ENCODE results near the gene PSD4.

The PSD4 gene

DNA sequence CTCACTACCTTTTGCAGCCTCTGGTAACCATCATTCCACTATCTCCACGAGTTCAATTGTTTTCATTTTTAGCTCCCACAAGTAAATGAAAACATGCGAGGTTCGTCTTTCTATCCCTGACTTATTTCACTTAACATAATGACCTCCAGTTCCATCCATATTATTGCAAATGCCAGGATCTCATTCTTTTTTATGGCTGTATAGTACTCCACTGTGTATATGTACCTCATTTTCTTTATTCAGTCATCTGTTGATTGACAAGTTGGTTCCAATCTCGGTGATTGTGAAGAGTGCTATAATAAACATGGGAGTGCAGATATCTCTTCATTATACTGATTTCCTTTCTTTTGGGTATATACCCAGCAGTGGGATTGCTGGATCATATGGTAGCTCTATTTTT is 29.5 kb upstream of the PSD4 start:
- DNase-seq, result no peak

DNA sequence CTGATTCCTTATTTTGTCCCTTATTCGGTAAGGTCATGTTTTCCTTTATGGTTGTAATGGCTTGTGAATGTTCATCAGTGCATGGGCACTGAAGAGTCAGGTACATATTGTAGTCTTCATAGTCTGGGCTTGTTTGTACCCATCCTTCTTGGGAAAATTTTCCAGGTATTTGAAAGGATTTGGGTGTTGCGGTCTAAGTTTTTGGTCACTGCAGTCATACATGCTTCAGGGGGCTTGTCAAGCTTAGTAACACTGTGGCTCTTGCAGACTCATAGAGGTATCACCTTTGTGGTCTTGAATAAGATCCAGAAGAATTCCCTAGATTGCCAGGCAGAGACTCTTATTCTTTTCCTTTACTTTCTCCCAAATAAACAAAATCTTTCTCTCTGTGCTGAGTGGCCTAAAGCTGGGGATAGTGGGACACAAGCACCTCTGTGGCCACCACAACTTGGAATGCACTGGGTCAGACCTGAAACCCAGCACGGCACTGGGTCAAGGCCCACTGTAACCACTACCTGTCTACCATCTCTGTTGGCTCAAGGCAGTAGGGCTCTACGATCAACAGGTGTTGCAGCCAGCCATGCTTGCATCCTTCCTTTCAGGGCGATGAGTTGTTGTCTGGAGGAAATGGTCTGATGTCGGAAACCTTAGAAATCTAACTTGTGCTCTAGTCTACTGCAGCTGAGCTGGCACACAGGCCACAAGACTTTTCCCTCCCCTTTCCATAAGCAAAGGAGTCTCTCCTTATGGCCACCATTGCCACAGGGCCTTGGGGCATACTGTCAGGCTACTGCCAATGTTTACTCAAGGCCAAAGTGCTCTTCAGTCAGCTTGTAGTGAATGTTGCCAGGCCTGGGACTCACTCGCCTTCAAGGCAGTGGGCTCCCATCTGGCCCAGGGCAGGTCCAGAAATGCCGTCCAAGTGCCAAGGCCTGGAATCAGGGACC is 24.9 kb upstream of the PSD4 start:
- DNase-seq, result no peak

DNA sequence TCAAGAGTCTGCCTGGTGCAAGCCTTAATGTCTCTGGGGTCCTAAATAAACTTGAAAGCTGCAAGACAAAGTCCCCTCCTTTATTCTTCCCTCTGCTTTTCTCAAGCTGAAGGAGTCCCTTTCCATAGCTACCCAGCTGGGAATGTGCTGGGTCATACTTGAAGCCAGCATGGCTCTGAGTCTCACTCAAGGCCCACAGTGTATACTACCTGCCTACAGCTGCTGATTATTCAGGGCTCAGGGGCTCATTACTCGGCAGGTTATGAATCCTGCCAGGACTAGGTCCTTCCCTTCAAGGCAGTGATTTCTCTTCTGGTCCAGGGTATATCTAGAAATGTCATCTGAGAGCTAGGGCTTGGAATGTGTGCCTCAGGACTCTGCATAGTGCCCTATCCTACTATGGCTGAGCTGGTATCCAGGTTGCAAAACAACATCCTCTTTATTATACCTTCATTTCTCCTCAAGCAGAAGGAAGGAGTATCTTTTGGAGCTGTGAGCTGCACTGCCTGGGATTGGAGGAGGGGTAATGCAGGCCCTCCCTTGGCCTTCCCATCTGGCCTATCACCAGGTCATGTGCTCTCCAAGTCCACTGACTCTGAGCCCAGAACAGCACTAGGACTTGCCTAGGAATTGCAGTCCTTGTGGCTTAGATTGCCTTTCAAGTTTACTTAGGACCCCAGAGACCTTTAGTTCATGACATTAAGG is 24.1 kb upstream of the PSD4 start:
- no peak for DNase-seq

DNA sequence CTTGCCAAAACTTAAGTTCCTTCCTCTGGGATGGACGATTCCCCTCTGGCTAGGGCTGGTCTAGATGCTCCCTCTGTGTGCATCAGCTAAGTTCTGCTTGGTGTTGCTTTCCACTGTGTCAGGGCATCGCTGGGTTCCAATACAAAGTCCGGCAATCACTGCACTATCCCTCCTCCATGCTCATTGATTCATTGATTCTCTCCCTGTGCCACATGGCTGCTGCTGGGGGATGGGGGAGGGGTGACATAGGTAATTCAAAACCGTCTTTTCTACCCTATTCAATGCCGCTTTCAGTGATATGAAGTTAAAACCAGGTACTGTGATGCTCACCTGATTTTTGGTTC is 23.5 kb upstream of the PSD4 start:
- no peak for DNase-seq

DNA sequence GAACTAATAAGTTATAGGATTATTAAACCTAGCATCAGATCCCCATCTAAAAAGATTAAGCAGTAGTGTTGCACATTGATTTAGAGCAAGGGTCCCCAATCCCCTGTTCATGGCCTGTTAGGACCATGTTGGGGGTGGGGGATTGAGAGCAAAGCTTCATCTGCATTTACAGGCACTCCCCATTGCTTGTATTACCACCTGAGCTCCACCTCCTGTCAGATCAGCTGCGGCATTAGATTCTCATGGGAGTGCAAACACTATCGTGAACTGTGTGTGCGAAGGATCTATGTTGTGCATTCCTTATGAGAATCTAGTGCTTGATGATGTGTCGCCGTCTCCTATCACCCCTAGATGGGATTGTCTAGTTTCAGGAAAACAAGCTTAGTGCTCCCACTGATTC is 18.4 kb upstream of the PSD4 start:
- no peak for DNase-seq

DNA sequence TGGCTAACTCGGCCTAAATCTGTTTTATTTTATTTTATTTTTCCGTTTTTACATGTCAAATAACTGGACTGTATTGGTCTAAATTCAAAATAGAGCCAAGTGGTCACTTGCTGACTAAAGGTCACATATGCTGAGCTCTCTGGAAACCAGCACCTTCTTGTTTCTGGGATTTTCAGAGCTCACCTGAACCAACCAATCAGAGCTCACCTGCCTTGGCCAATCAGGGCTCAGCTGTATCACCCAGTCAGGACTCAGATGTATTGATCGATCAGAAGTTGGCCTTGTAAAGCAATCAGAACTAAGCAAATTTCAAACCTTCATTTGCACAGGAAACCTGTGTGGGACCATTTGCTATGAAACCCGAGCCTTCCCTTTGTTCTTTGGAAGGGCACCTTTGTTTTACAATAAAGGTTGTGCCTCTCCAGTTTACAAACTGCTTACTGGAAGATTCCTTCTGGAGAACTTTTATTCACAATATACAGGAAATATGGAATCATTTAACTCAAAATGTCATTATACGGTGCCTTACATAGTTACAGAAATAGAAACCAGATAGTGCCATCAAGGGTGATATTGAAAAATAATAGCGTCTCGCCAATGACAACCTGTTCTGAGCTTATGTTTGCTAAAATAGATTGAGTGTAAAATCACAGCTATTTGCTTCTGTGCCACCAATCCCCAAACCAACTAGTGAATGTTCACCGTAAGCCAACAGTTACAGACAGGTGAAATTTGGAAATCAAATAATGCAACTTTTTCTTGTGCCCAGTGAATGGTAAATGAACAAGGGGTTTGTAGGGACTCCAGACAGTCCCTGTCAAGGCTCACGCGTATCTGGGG is 17.3 kb upstream of the PSD4 start:
- DNase-seq, result no peak

DNA sequence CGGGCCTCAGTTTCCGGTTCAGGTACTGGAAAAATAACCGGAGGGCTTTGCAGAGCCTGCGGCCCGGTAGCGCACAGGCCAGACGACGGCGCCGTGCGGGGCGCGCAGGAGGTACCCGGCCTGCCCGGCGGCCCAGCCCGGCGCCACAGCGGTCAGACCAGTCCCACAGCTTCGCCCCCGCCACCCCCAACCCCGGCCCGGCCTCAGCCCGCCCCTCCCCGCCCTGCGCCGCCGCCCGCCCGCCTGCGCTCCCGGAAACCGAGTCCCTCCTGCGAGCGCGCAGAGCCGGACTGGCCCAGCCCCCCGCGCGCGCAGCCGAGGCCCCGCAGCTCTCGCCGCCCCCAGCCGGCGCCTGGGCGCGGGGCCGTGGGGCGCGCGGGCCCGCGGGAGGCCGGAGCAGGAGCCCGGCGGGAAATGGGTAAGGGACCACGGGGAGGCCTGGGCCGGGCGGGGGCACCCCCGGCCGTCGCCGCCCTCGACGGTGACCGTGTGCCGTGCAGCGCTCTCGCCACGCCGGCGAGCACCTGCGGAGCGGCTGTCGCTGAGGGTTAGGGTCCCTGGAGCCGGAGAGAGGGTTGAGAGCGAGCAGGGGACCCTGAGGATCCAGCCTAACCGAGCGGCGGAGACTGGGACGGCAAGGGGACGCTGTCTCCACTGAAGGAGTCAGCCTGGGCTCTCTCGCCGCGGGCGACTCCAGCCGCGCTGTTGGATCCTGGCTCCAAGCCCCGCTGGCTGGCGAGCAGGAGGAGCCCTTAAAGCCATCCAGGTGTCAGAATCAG is 16.5 kb upstream of the PSD4 start:
- no peak for DNase-seq

DNA sequence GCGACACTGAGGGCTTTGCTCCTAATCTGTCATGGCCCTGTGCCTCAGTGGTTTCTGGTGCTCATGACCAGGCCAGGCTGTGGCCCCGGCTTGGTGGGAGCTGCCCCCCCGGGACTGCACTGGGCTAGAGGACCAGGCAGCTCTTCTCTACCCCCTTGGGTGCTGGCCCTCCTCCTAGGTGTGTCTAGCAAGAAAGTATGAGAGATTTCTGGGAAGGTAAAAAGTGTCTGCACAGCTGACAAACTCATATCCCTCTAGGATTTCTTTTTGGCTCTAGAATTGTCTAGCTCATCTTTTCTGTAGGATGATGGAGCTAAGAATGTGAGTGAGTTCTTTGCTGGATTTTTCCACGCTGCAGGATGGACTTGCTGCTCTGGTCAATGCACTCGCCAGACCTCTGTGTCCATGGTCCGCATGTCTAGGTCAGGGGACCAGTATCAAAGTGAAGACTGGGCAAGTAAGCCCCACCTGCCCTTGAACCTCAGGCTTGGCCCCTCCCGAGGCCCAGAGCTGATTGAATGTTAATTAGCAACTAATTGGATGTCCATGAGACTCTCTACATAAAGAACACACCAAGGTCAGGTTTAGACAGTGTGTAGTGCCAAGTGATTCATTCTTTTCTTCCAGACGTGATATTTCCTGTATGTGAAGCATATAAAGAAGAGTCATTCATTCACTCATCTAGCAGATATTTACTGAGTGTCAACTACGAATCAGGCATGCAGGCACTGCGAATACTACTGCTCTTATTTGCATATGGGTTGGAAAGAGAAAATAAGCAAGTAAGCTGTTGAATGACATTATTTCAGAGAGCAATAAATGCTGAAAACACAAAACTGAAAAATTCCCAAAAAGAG is 15.6 kb upstream of the PSD4 start:
- no peak for DNase-seq

DNA sequence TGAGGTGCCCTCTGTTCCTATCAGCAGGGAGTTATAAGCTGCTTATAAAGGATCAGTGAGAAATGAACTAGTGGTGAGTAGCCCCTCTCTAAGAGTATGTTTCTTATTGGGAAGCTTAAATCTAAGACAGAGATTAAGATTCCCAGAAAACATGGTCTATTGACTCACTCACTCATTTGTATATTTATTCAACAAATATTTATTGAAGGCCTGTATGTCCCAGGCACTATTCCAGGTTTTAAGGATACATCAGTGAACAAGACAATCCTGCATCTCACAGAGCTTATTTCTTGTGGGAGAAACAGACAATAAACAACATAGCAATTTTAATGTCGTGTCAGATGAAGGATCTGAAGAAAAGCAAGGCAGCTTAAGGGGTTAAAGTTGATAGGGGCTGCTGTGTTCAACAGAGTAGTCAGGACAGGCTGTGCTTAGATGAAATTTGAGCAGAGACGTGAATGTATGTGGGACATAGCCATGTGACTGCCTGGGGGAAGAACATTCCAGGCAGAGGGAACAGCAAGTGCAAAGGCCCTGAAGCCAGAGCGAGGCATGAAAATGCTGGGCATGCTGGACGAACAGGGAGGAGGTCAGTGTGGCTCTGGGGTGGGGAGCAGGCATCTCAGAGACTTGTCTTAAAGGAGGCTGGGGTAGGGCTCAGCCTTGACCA is 14.8 kb upstream of the PSD4 start:
- DNase-seq, result no peak

DNA sequence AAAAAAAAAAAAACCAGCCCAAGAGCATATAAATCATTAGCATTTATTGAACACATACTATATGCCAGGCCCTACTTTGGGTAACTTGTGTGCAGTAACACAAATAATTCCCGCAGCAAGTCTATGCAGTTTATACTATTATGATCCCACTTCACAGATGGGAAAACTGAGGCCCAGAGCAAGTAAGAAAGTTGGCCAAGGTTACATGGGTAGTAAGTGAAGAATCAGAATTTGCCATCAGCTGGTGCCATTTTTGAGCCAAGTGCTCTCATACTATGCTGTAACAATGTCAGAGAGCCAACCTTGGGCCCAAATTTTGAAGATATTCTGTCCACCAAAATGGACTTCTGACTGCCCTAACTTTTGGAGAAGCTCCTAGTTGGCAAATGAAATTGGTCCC is 13.5 kb upstream of the PSD4 start:
- DNase-seq, result no peak

DNA sequence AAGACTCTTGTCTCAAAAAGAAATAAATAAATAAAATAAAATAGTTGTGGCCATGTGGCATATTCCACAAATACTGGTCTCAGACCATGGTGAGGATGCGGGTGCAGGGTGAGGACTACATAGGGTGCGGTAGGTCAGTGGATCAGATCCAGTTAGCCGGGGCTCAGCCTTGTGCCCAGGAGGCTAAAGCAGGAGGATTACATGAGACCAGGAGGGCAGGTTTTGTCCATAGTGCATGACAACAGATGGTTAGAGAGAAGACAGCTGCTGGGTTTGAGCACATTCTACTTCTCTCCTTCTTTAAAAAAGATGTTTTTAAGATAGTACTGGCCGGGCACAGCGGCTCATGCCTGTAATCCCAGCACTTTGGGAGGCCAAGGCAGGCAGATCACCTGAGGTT is 12.8 kb upstream of the PSD4 start:
- no peak for DNase-seq

DNA sequence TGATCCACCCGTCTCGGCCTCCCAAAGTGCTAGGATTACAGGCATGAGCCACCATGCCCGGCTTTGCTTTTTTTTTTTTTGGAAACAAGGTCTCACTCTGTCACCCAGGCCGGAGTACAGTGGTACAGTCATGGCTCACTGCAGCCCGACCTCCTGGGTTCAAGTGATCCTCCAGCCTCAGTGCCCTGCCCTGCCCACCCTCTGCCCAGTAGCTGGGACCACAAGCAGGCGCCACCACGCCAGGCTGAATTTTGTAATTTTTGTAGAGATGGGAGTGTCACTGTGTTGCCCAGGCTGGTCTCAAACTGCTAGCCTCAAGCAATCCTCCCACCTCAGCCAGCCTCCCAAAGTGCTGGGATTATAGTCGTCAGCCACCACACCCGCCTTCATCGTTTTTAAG is 11.6 kb upstream of the PSD4 start:
- no peak for DNase-seq

DNA sequence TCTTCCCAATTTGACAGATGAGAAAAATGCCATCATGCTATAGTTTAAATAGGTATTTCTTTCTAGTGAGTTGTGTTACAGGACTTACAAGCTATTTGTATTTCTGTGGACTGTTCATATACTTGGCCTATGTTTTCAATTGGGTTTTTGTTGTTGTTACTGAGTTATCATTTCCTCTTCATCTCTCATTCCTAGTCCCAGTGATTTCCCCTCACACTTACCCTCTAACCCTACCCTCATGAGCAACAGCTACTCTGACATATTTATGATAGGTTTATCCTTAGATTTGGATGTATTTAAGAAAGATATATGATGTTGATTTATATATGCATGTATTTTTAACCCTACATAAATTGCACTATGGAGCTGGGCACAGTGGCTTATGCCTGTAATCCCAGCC is 10.9 kb upstream of the PSD4 start:
- DNase-seq, result no peak

DNA sequence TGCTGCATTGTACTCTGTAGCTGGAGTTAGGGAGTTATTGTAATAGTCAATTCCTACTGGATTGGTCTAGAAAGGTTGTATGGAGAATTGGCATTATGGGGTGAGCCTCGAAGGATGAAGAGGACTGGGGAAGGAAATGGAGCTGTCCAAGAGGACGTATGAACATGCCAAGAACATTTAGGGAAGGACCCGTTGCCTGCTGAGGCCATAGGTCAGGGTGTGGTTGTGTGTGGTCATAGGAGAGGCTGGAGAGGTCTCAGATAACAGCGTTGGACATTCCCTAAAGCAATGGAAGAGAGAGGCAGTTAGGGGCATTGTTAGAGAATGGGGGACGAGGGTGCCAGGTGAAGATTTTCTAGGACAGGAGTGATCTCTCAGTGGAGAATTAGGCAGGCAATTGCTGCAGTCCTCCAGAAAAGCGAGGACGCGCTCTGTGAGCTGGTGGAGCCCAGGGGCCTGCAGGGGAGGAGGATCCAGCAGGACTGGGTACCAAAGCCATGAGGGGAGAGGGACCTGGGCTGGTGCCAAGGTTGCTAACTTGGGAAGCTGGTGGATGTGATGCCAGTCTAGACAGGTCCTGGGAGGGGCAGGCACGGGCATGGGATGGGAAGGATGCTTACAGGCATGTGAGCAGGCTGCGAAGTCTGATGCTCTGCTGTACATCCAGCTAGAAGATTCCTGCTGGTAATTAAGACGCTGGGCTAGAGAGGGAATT is 9.4 kb upstream of the PSD4 start:
- no peak for DNase-seq

DNA sequence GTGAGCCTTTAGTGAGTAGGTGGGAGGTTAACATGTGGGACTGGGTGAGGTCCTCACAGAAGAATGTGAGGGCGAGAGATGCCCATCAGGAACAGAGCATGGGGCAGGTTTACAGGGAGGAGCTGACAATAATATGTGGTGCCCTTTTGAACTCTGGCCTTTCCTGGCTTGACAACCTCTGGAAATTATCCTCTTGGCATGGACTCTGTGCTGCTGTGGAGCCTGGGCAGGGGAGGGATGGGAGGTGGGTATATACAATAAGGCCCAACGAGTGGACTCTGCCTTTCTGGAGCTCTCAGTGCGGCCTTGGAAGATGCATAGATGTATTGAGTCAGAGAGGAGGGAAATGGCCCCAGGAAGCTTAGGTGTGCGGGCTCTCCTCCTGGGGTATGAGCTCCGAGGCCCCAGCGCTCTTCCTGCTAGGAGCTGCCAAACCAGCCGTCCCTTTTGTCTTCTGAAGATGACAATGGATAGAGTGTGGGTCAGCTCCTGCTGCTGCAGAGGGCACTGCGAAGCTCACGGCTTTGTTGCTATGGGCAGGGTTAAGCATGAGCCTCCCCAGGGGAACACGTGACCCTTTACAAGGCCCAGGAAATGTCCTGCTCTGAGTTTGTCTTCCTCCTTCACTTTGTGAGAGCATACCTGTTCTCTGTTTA is 8.7 kb upstream of the PSD4 start:
- DNase-seq, result no peak

DNA sequence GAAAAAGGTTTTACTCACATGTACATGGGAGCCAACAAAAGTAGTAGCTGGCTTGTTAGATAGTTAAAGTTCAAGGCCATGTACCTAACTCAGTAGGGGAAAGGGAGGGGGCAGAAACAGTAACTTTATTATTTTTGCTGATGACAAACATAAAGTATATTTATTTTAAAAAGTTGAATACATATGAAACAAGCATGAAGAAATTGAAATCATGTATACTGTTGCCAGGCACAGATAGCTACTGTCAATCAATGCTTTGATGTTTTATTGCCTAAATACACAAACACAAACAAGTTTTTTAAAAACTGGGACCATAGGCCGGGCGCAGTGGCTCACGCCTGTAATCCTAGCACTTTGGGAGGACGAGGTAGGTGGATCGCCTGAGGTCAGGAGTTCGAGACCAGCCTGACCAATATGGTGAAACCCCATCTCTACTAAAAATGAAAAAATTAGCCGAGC is 7.6 kb upstream of the PSD4 start:
- DNase-seq, result no peak

DNA sequence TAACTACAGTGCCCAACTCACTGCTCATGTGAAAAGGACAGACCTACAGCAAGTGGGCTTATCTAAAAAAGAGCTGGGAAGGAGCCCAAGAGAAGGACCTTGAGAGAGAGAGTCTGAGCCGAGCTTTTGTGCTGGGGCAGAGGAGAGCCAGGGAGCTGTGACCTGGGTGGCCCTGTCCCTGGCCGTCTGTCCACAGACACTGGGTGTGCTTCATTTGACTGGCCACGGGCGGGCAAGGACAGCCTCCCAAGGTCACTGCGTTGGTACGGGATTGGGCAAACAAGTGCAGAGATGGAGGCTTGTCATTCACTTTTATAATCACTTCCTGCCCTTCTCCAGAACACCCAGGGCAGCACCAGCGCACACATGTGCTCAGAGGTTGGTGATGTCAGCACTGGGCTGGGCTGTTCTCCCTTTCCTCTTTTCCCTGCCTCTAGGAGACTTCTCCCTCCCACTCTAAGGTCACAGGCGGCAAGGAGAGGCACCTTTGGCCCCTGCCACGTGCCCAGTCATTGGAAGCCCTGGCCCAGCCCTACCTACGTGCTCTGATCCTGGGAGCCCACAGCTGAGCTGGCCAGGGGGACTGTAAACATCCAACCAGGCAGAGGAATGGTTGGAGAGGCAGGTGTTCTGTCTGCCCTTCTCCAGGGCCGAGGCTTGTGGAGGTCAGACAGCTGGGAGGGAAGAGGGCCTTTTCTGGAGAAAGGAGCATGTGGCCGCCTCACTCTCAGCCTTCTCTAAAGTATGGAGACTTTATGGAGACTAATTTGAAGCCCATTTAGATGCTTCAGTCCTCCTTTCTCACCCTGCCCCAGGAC is 6.4 kb upstream of the PSD4 start:
- no peak for DNase-seq

DNA sequence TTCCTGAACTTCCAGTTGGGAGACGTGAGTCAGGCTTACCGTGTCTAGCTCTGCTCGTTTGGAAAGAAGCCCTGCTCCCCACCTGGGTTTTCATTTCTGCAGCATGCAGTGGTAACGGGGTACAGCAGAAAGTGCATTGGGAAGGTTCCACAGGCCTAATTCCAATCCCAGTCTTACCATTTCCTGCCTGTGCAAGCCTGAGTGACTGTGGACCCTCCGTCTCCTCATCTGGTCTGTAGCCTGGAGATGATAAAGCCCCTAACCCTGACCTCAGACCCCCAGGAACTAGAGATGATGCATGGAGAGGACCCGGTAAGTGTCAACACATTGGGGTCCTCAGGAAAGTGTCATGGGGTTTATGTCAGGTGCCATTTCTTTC is 5.8 kb upstream of the PSD4 start:
- DNase-seq, result no peak

DNA sequence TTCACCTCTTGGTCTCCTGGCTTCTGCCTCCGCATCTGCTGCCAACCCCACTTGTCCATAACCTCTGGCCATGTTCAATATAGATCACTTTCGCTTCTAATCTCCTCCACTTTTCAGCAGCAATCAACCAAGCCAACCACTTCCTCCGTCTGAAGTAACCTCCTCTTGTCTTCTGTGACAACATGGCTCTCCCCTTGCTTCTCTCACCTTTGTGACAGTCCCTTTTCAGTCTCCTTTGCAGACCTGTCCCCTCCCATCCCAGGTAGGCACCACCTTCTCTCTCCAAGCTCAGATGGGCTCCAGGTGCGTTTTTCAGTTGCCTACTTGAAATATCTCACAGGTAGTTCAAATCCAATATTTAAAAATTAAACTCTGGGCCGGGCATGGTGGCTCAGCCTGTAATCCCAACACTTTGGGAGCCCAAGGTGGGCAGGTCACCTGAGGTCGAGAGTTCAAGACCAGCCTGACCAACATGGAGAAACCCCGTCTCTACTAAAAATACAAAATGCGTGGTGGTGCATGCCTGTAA is 4.7 kb upstream of the PSD4 start:
- no peak for DNase-seq

All from NCI-H1436 (cell line).